Measurements from ENCODE around the gene CD69.

The CD69 gene

GRCh38 chr12:9779209-9779608 lies 18.5 kb upstream of the CD69 start:
- DNase-seq: no peak

GRCh38 chr12:9776781-9777180 lies 16.1 kb upstream of the CD69 start:
- no peak for DNase-seq

- no peak for DNase-seq
These were observed 12.6 kb upstream of the CD69 start for GRCh38 chr12:9773216-9773877.

GRCh38 chr12:9763025-9763424 lies 2.3 kb upstream of the CD69 start:
- DNase-seq: no peak

- DNase-seq: no peak
These were observed 1.7 kb upstream of the CD69 start for GRCh38 chr12:9762369-9762768.

GRCh38 chr12:9761419-9761781 lies 699 bp upstream of the CD69 start:
- DNase-seq: no peak

GRCh38 chr12:9760120-9760519 lies 581 bp downstream of the CD69 start:
- DNase-seq: no peak

GRCh38 chr12:9759694-9760093 lies 1.0 kb downstream of the CD69 start:
- DNase-seq: no peak

GRCh38 chr12:9758119-9758518 lies 2.6 kb downstream of the CD69 start:
- no peak for DNase-seq

- DNase-seq: no peak
These were observed 3.2 kb downstream of the CD69 start for GRCh38 chr12:9757433-9758025.

GRCh38 chr12:9756706-9757105 lies 4.0 kb downstream of the CD69 start:
- no peak for DNase-seq

GRCh38 chr12:9756170-9756569 lies 4.5 kb downstream of the CD69 start:
- DNase-seq: no peak

GRCh38 chr12:9755567-9755966 lies 5.1 kb downstream of the CD69 start:
- no peak for DNase-seq

GRCh38 chr12:9755035-9755434 lies 5.7 kb downstream of the CD69 start:
- DNase-seq: no peak

GRCh38 chr12:9754099-9754927 lies 6.4 kb downstream of the CD69 start:
- no peak for DNase-seq

- DNase-seq: no peak
These were observed 7.2 kb downstream of the CD69 start for GRCh38 chr12:9753498-9753897.

GRCh38 chr12:9753073-9753472 lies 7.6 kb downstream of the CD69 start:
- no peak for DNase-seq

GRCh38 chr12:9752145-9752933 lies 8.4 kb downstream of the CD69 start:
- DNase-seq: no peak

- peak; percentile 60 for DNase-seq
These were observed 9.2 kb downstream of the CD69 start for GRCh38 chr12:9751204-9752144.

GRCh38 chr12:9750276-9751203 lies 10.2 kb downstream of the CD69 start:
- DNase-seq: peak; percentile 64

GRCh38 chr12:9749640-9750039 lies 11.1 kb downstream of the CD69 start:
- DNase-seq: no peak

All from stimulated activated CD4-positive, alpha-beta T cell treated with anti-CD3 and anti-CD28 coated beads, Interleukin-4, amount 100 ng/mL, for 24 hours (primary cell).